Cardiac fibroblast (primary cell): ENCODE results near the gene TULP4.

ENCODE experiments used
- DNase-seq, 2 donors: peaks; one replicate each; pipeline versions ENCODE4 v3.0.0 to v3.0.0-alpha.2; 2010; ENCODE audit warnings: low read depth in 2 of 2
- H3K4me3 ChIP-seq, 2 donors: replicated peaks in 1 of 2; 1 replicate in 1 of 2; 2 replicates in 1 of 2; pipeline ENCODE4 v1.5.1; 2011; ENCODE audit warnings: low read depth in 2 of 2, low read length in 2 of 2, mild to moderate bottlenecking in 2 of 2, moderate library complexity in 1 of 2
- TF ChIP-seq, protein P1 (sequence below): IDR thresholded peaks from one replicate; pipeline ENCODE4 v1.5.1; 2011; ENCODE audit warnings: low read depth, mild to moderate bottlenecking, low read length, inconsistent platforms

TULP4 gene

DNA sequence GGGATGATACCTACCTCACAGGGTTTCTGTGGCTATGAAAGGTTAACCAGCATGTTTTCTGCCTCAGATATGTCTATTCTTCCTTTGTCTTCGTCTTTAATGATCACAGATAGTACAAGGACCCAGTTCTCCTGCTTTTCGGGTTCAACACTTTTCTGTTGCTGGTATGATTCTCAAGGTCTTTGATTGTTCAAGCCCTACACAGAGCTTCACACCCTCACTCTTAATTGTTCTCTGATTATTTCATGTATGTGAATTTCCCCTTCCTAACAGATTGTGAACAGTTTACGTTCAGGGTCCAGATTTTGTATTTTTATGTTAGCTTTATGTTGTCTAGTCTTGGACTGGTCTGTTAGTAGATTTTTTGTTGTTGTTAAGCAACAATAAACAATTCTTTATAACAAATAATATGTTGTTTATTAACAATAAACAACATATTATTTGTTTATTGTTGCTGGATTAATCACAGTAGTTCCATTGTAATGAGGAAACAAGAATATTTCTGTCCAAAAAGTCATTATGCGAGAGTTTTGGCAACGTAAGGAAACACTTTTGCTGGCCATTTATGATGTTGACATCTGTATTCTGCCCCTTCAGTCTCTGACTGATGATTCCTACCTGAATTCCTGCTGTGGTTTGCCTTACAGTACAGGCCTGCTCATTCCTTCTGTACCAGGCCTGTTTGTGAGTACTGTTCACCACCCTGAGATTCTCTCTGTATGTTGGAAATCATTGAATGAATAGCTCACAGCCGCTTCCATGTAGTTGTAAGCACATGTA, 27.2 kb upstream of the TULP4 start:
- DNase-seq: peak in 1 of 2 donors; percentile 20
- TF ChIP-seq, protein P1, sequence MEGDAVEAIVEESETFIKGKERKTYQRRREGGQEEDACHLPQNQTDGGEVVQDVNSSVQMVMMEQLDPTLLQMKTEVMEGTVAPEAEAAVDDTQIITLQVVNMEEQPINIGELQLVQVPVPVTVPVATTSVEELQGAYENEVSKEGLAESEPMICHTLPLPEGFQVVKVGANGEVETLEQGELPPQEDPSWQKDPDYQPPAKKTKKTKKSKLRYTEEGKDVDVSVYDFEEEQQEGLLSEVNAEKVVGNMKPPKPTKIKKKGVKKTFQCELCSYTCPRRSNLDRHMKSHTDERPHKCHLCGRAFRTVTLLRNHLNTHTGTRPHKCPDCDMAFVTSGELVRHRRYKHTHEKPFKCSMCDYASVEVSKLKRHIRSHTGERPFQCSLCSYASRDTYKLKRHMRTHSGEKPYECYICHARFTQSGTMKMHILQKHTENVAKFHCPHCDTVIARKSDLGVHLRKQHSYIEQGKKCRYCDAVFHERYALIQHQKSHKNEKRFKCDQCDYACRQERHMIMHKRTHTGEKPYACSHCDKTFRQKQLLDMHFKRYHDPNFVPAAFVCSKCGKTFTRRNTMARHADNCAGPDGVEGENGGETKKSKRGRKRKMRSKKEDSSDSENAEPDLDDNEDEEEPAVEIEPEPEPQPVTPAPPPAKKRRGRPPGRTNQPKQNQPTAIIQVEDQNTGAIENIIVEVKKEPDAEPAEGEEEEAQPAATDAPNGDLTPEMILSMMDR: no peak
- H3K4me3 ChIP-seq: no peak overlapping the region

DNA sequence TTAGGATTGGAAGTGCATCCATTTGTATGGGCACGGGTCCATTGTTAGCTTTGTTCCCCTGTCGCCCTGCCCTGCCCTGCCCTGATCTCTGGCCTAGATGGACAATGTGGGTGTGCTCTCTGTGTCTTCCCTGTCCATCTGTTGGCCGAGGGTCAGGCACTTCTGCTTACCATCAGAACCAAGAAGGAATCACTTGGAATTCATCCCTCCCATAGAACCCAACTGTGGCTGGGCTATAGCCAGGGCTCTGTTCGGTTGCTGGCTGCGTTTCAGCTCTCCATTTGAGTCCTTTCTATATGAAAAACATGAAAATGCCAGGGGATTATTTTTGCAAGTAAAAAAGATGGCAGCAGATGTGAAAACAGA, 26.6 kb upstream of the TULP4 start:
- H3K4me3 ChIP-seq: no peak overlapping the region
- peak in 1 of 2 donors; percentile 5 for DNase-seq
- TF ChIP-seq, protein P1: no peak

DNA sequence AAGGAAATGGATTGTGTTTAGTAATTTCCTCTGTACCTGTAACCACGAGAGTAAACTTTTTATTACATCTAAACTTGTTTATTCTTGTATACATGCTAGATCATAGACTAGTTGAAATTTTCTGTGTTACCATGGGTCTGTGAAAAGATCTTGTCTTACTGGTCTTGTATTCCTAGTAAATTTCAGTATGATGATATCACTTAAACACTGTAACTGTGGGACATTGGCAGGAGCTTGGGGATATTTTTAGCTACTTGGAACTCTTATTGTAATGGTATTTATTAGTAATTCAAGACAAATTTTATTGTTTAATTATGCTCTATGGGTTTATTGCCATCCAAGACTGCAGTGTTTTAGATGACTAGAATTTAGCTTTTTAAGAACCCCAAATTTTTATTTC, 25.9 kb upstream of the TULP4 start:
- peak; percentile 58 to 80 for DNase-seq
- TF ChIP-seq, protein P1: no peak
- no peak overlapping the region for H3K4me3 ChIP-seq

DNA sequence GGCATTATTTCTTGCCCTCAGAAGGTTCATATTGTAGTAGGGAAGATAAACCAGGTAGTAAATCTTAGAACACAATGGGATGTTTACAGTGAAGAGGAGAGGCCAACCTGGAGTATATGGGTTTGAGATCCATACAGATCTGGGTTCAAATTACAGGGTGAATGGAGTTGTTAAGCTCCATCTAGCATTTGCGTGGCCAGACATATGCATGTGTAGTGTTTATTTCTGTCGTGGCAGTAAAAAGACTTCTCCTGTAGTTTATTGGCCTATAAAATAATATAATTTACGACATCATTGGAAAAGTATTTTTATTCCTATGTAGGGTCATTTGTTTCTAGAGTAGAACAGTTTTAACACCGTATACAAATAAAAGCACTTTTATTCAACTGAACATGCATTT, 25.2 kb upstream of the TULP4 start:
- no peak for DNase-seq
- TF ChIP-seq, protein P1: no peak
- no peak overlapping the region for H3K4me3 ChIP-seq

DNA sequence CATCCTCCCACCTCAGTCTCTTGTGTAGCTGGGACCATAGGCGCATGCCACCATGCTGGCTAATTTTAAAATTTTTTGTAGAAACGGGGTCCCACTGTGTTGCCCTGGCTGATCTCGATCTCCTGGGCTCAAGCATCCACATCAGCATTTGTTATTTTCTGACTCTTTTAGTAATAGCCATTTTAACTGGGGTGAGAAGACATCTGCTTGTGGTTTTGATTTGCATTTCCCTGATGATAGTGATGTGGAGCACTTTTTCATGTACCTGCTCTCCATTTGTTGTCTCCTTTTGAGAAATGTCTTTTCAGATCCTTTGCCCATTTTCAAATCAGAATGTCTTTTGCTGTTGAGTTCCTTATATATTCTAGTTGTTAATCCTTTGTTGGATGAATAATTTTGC, 22.2 kb upstream of the TULP4 start:
- TF ChIP-seq, protein P1: no peak
- DNase-seq: no peak
- H3K4me3 ChIP-seq: no peak overlapping the region

DNA sequence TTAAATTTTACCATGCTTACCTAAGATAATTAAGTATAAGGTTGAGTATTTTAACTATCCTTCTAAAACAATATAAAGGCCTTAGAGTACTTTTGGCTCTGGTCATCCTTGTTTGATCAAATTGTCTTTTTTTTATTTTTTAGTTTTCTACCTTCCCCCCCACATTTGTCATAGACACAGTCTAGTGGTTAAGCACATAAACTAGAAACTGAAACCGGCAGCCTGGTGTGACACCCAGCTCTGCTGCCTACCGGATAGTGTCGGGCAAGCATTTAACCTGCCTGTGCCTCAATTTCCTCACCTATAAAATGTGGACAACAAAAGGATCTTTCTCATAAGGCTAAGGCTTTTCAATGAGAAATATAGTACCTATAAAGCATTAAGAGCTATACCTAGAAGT, 21.6 kb upstream of the TULP4 start:
- DNase-seq: no peak
- TF ChIP-seq, protein P1: no peak
- H3K4me3 ChIP-seq: no peak overlapping the region

DNA sequence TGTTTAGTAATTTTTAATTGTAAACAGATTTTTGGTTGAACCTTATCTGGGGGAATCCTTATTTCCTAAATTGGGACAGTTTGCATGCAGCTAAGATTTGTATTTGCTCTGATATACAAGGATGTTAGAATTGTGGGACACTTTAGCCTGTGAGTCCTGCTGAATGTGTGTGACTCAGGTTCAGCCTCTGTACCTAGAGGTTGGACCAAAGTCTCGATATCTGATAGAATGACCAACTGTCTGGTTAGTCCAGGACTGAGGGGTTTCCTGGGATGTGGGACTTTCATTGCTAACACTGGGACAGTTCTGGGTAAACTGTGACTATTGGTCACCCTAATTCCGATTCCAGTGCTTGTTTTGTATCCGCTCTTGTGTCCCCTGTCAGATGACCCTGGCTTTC, 20.2 kb upstream of the TULP4 start:
- no peak overlapping the region for H3K4me3 ChIP-seq
- TF ChIP-seq, protein P1: no peak
- DNase-seq: no peak
